NCI-H2029 treated with DMSO at 0.1 percent for 48 hours (cell line): ENCODE measurements around the gene ADGRV1.
"Not testable (repeated sequence)": the region's sequence is repeated elsewhere in the genome, so short reads cannot be mapped to it uniquely, and the experiment has no call there.

ENCODE experiments used
- DNase-seq: peaks from one replicate; lab custom pipeline; 2025; lab: John Stamatoyannopoulos, UW

The ADGRV1 gene

DNA sequence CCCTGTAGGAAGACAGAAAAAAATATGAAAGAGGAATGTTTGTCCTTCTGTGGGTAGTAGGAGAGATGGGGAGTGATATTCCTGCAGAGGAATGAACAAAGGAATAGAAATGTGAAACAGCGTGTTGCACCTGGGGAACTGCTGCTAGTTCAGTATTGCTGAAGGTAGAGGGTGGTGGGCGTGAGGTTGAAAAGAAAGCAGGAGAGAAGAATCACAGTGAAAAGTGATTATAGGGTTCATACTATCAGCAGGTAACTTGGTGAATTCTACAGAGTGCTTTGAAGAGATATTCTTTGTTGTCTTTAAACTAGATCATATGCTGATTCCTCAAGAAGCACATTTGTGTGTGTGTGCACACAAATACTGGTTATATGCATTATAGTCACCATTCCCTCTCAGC, 95.6 kb downstream of the ADGRV1 start:
- no peak for DNase-seq

- DNase-seq, result no peak
Measured at GRCh38 chr5:90655423-90655822, 96.8 kb downstream of the ADGRV1 start.

DNA sequence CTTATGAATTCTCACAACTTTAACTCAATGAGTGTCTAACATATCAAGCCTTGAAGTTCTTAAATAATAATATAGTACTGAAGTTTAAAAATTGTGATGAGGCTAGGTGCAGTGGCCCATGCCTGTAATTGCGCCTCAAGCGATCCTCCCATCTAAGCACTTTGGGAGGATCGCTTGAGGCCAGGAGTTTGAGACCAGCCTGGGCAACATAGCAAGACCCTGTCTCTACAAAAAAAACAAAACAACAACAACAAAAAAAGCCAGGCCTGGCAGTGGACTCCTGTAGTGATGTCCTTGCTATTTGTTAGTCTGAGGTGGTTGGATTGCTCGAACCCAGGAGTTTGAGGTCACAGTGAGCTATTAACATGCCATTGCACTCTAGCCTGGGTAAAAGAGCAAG, 98.4 kb downstream of the ADGRV1 start:
- DNase-seq, result no peak

- DNase-seq, result no peak
Measured at GRCh38 chr5:90657788-90658187, 99.2 kb downstream of the ADGRV1 start.

DNA sequence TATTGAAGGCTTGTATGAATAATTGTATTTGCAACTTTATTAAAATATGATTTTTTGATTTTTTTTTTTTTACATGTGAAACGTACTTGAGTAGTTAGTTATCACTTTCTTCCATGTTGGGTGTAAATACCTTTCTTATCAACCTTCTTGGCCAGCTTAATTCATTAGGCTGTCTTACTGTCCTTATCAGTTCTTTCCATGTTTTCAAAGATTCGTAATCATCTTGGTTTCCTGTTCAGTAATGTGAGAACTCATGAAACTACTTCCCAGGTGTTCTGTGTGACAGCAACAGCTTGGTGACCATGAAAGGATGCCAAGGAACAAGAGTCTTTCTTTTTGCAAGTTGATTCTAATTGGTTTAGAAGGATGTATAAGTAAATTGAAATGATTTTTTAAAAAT, 100.0 kb downstream of the ADGRV1 start:
- DNase-seq, result no peak

DNA sequence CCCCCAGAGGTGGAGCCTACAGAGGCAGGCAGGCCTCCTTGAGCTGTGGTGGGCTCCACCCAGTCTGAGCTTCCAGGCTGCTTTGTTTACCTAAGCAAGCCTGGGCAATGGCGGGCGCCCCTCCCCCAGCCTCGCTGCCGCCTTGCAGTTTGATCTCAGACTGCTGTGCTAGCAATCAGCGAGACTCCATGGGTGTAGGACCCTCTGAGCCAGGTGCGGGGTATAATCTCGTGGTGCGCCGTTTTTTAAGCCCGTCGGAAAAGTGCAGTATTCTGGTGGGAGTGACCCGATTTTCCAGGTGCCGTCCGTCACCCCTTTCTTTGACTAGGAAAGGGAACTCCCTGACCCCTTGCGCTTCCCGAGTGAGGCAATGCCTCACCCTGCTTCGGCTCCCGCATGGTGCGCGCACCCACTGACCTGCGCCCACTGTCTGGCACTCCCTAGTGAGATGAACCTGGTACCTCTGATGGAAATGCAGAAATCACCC, 109.5 kb downstream of the ADGRV1 start:
- not testable (repeated sequence) for DNase-seq

GRCh38 chr5:90675222-90675621, 116.6 kb downstream of the ADGRV1 start:
- DNase-seq, result no peak

DNA sequence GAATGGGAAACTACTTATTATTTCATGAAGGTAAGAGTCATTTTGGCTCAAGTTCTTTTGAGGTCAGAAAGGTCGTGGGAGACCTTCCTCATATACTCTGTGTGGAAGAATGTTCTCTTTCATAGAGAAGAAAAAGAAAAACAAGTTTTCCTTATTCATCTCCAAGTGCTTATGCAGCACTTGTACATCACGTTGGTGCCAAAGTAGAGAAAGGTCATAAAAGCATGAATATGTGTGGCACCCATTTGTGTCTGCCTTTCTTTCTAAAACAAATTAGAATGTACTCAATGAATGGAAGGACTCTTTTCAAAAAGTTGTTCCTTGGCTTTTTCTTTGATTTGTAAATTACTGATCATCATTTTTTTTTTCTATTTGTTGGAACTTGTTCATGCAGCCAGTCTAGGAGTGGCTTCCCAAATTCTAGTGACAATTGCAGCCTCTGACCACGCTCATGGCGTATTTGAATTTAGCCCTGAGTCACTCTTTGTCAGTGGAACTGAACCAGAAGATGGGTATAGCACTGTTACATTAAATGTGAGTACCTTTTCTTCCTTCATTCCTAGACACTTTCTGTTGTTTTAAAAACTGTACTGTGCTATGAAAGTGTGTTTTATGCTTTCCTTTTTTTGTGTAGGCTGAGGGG, 122.4 kb downstream of the ADGRV1 start:
- no peak for DNase-seq

DNA sequence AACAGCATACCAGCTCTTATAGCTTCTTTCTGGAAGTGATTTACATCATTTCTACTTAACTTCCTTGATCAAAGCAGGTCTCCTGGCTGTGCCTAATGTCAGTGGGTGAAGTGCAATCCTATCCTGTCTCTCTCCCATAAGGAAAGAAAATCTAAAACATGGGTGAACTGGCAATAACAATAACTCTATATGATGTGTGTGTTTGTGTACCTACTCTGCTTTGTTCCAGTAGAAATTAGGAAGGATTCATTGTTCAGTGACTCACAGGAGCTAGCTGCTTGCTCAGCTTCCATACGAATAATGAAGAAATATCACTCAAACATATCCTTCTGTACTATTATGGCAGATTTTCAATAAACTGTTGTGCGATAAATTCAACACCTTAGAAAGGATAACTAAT, 123.7 kb downstream of the ADGRV1 start:
- no peak for DNase-seq

- no peak for DNase-seq
Measured at GRCh38 chr5:90685425-90686022, 126.9 kb downstream of the ADGRV1 start.

GRCh38 chr5:90686363-90686762, 127.8 kb downstream of the ADGRV1 start:
- DNase-seq, result not testable (repeated sequence)

DNA sequence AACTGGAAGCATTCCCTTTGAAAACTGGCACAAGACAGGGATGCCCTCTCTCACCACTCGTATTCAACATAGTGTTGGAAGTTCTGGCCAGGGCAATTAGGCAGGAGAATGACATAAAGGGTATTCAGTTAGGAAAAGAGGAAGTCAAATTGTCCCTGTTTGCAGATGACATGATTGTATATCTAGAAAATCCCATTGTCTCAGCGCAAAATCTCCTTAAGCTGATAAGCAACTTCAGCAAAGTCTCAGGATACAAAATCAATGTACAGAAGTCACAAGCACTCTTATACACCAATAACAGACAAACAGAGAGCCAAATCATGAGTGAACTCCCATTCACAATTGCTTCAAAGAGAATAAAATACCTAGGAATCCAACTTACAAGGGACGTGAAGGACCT, 128.9 kb downstream of the ADGRV1 start:
- DNase-seq, result not testable (repeated sequence)

GRCh38 chr5:90689064-90689463, 130.5 kb downstream of the ADGRV1 start:
- no peak for DNase-seq

DNA sequence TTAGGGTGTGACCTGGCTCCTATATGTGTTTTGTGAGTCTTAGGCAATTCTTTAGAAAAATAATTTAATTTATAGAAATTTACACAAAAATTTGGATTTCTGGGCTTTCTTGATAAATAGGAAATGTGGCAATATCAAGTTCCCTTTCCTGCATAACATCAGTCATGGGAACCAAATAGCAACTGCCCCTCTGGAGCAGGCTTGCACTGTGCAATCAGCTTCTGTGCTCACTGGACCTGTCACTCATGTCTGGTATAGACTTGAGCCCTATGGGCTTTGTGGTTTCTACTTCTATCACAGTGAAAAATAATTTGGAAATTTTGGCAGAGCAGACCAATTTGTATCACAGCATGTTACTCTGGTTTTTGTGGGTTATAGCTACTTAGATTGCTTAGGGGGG, 131.7 kb downstream of the ADGRV1 start:
- no peak for DNase-seq

DNA sequence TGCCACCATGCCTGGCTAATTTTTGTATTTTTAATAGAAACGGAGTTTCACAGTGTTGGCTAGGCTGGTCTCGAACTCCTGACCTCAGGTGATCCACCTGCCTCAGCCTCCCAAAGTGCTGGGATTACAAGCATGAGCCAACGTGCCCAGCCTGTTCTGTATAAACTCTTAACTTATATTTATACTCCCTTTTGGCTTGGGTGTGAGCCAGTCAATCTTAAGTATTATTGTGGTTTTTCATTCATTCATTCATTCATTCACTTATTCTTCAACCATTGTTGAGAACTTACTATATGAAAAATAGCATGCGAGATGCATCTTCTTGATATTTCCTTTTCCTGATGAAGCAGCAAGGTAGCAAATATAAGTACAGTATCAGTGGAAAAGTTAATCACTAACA, 132.9 kb downstream of the ADGRV1 start:
- no peak for DNase-seq

DNA sequence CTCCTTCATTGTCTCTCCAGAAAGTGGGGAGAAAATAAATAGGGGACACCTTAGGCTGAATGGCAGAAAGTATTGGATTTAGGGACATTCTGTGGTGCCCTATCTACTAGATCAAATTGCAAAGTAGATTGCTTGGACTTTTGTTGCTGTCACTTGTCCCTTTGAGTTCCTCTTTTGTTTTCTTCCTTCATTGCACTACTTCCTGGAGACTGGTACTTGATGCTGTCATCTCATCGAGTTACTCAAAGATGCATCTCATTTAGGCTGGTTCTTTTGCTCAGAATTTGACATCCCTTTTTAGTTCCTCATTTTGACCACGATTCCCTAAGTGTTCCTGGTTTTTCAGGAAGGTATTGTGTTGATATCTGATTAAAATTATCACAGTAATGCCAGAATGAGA, 137.6 kb downstream of the ADGRV1 start:
- DNase-seq, result no peak

DNA sequence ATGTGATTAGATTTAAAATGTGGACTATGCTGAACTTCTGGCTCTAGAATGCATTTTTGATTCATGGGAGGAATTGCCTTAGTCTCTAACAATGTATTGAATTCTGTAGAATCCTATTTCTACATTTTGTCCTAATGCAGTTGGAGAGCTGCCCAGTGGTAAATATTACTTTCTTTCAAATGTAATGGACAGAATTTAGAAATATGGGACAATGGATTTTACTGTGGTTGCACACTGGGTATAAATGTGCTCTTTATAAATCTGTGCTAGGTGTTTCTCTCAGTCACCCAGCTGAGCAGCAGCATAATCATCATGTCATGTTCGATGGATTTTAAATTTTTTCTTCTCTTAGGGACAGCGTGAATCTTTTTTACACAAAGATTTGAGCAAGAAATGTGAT, 141.7 kb downstream of the ADGRV1 start:
- DNase-seq, result no peak

DNA sequence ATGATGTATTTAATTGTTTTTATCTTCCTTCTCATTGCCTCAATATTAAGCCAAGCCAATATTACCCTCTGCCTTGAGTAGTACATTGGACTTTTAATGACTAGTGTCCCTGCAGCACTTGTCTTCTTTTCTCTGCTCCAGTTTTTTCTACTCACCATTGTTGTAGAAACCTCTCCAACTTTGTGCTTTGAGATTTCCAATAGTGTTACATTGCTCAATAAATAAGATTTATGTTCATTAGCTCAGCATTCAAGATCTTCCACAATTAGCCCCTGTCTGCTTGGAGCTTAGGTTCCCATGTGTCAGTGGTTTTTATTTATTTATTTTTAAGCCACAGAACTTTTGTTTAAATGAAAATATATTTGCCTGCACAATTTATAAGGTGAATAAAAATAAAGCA, 145.3 kb downstream of the ADGRV1 start:
- no peak for DNase-seq

DNA sequence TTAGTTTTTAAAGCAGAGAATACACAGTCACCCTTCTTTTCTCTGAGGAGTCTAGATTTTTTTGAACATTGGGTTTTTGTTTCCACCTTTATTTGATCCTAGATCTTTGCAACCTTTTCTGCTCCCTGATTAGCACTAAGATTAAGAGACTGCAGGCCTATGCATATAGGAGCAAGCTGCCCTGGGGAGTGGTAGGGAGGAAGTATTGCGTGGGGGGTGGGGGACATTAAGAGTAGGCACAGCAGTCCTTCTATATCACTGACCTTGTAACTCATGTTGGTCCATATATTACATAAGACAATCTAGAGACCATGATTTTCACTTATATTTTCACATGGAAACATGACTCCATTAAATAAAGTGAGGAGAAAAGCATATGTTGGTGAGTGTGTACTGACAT, 149.1 kb downstream of the ADGRV1 start:
- DNase-seq, result no peak

DNA sequence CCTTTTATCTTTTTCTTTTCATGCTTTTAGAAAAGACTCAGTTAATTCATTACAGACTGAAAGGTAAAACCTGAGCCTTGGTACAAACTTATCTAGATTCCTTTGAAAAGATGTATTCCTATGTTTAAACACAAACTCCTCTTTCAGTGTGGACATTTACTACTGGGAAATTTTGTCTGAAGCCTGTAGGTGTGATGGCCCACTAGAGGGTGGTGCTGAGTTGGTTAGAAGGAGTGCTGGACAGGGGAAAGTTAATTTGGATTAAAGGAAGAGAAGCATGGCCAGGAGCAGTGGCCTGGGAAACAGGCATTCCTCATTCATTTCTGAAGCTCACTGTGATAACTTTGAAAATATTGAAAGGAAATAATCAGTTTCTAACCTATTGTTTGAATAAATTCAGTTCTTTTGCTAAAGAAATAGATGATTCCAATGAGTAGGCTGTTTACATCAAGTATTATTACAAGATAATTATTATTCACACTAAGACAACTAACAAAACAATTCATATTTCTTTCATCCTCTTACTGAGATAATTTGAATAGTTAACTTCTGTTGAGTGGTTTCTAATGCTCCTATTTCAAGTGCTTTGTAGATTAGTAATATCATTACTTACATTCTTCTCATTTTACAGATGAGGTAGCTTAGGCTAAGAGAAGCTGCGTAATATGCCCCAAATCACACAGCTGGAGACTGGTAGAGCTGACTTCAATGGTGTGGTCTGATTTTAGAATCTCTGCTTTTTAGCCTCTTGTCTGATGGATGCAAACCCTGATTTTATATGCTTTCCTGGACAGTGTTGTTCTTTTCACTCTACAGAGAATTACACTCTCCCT, 150.9 kb downstream of the ADGRV1 start:
- DNase-seq, result peak; percentile 6

- no peak for DNase-seq
Measured at GRCh38 chr5:90718387-90718786, 159.8 kb downstream of the ADGRV1 start.

- no peak for DNase-seq
Measured at GRCh38 chr5:90739567-90739966, 181.0 kb downstream of the ADGRV1 start.

- no peak for DNase-seq
Measured at GRCh38 chr5:90740244-90740799, 181.7 kb downstream of the ADGRV1 start.
